Loucy (cell line): ENCODE results near the gene OVOL2.
"Not testable (repeated sequence)": the region's sequence is repeated elsewhere in the genome, so short reads cannot be mapped to it uniquely, and the experiment has no call there.

ENCODE experiments used
- EZH2phosphoT487 ChIP-seq: fragments of 200-600 bp; IDR thresholded peaks from 2 replicates; pipeline ENCODE4 v1.6.1; 2018; ENCODE audit warnings: antibody characterized with exemption, mild to moderate bottlenecking, moderate library complexity, borderline replicate concordance
- TF ChIP-seq, protein P1 (sequence below): fragments of 200-600 bp; sonication (generic); conservative IDR thresholded peaks from 2 replicates; pipeline ENCODE4 v1.5.1; 2014; ENCODE audit warnings: mild to moderate bottlenecking, antibody characterized with exemption, low read length

DNA sequence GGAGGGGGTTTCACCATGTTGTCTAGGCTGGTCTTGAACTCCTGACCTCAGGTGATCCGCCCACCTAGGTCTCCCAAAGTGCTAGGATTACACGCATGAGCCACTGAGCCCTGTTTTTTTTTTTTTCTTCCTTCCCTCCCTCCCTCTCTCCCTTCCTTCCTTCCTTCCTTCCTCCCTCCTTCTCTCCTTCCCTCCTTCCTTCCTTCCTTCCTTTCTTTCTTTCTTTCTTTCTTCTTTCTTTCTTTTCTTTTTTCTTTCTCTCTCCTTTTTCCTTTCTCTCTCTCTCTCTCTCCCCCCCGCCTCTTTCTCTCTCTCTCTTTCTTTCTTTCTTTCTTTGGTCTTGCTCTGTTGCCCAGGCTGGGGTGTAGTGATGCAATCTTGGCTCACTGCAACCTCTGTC lies 30.6 kb upstream of the OVOL2 start:
- TF ChIP-seq, protein P1, sequence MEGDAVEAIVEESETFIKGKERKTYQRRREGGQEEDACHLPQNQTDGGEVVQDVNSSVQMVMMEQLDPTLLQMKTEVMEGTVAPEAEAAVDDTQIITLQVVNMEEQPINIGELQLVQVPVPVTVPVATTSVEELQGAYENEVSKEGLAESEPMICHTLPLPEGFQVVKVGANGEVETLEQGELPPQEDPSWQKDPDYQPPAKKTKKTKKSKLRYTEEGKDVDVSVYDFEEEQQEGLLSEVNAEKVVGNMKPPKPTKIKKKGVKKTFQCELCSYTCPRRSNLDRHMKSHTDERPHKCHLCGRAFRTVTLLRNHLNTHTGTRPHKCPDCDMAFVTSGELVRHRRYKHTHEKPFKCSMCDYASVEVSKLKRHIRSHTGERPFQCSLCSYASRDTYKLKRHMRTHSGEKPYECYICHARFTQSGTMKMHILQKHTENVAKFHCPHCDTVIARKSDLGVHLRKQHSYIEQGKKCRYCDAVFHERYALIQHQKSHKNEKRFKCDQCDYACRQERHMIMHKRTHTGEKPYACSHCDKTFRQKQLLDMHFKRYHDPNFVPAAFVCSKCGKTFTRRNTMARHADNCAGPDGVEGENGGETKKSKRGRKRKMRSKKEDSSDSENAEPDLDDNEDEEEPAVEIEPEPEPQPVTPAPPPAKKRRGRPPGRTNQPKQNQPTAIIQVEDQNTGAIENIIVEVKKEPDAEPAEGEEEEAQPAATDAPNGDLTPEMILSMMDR, result not testable (repeated sequence)
- not testable (repeated sequence) for TF ChIP-seq EZH2phosphoT487
